Measurements from ENCODE around the gene TNFRSF19. TPM values are rescaled to one million over a fixed set of nuclear protein-coding genes. Genes with fewer than 3 reads are reported as not detected.

Gene TNFRSF19
- total RNA-seq, 6 donors from 2014 or later = 7.8 to 23.5 (median 14.5) TPM

GRCh38 chr13:23716401-23716800 is 146.2 kb downstream of the TNFRSF19 start:
- Histone ChIP-seq H3K9me3 (no peaks in the 10 kb centered on the region), H3K27me3 (no peaks in the 10 kb centered on the region), H3K4me1 (no peaks in the 10 kb centered on the region), H3K27ac (no peak overlapping the region), H3K36me3 (no peaks in the 10 kb centered on the region), H3K4me3 (no peak overlapping the region)
- ATAC-seq (ENCODE audit: low FRiP score in 2 of 2) (no peak), DNase-seq (no peak)
- 97% methylated on average over 2 of the region's 2 CpGs; no CpG with 5 or more reads in 1 of the 2 donors for WGBS, 2 donors
- TF ChIP-seq POLR2A (IDR thresholded peaks at IDR 0.05) = no peak
- TF ChIP-seq POLR2AphosphoS5 (IDR thresholded peaks at IDR 0.05) = no peak
- no peak for TF ChIP-seq EP300 (IDR thresholded peaks at IDR 0.05)
- no peak for TF ChIP-seq CTCF (IDR thresholded peaks at IDR 0.05)

- peaks cover 0 to 11% (median 0%) of the 10 kb centered on the region in 4 donors for H3K4me1 ChIP-seq
- TF ChIP-seq POLR2A (IDR thresholded peaks at IDR 0.05) (no peak), POLR2AphosphoS5 (IDR thresholded peaks at IDR 0.05) (no peak), CTCF (IDR thresholded peaks at IDR 0.05) (no peak), EP300 (IDR thresholded peaks at IDR 0.05) (no peak)
- DNase-seq (no peak), ATAC-seq (ENCODE audit: low FRiP score in 2 of 2) (no peak)
- no peak overlapping the region for H3K27ac ChIP-seq
- H3K27me3 ChIP-seq = no peaks in the 10 kb centered on the region
- no peak overlapping the region for H3K4me3 ChIP-seq
- no peaks in the 10 kb centered on the region for H3K9me3 ChIP-seq
- WGBS, 2 donors = 37 to 38% methylated on average over 2 of the region's 2 CpGs
- no peaks in the 10 kb centered on the region for H3K36me3 ChIP-seq
Measured at GRCh38 chr13:23718996-23719395, 148.8 kb downstream of the TNFRSF19 start.

- Histone ChIP-seq H3K36me3 (no peaks in the 10 kb centered on the region), H3K4me3 (no peak overlapping the region), H3K9me3 (no peaks in the 10 kb centered on the region), H3K4me1 (peaks cover 0 to 18% (median 0%) of the 10 kb centered on the region in 4 donors), H3K27ac (peak overlapping the region in 1 of 4 donors; percentile 30), H3K27me3 (no peaks in the 10 kb centered on the region)
- WGBS, 2 donors = 72 to 82% methylated on average over 6 of the region's 6 CpGs
- no peak for DNase-seq
- TF ChIP-seq EP300 (IDR thresholded peaks at IDR 0.05) (no peak), CTCF (IDR thresholded peaks at IDR 0.05) (no peak), POLR2AphosphoS5 (IDR thresholded peaks at IDR 0.05) (no peak), POLR2A (IDR thresholded peaks at IDR 0.05) (no peak)
- no peak for ATAC-seq (ENCODE audit: low FRiP score in 2 of 2)
Measured at GRCh38 chr13:23722726-23723453, 152.7 kb downstream of the TNFRSF19 start.

- WGBS, 2 donors = 32 to 53% methylated on average over 1 of the region's 1 CpG
- Histone ChIP-seq H3K36me3 (peaks cover 0 to 3% (median under 1%) of the 10 kb centered on the region in 4 donors), H3K27ac (no peak overlapping the region), H3K4me3 (no peak overlapping the region), H3K9me3 (no peaks in the 10 kb centered on the region), H3K27me3 (no peaks in the 10 kb centered on the region), H3K4me1 (peaks cover 0 to 18% (median 0%) of the 10 kb centered on the region in 4 donors)
- DNase-seq = no peak
- TF ChIP-seq CTCF (IDR thresholded peaks at IDR 0.05) (no peak), POLR2A (IDR thresholded peaks at IDR 0.05) (no peak), POLR2AphosphoS5 (IDR thresholded peaks at IDR 0.05) (no peak), EP300 (IDR thresholded peaks at IDR 0.05) (no peak)
- no peak for ATAC-seq (ENCODE audit: low FRiP score in 2 of 2)
Measured at GRCh38 chr13:23723471-23723870, 153.3 kb downstream of the TNFRSF19 start.
